NT2/D1 (cell line): Measurements from ENCODE around the gene FBXW7.

ENCODE experiments used
- DNase-seq: peaks from one replicate; pipeline ENCODE4 v3.0.0-alpha.2; 2011; ENCODE audit warnings: low read depth, low spot score
- H3K27me3 ChIP-seq: 2 replicates; pipeline ENCODE4 v1.6.0; 2011; ENCODE audit warnings: mild to moderate bottlenecking; ENCODE audit not compliant: insufficient read length, insufficient read depth
- H3K36me3 ChIP-seq: 2 replicates; pipeline ENCODE4 v1.6.1; 2011; ENCODE audit warnings: mild to moderate bottlenecking, low read length, mixed read lengths; ENCODE audit not compliant: insufficient read depth, insufficient read length
- H3K4me1 ChIP-seq: 2 replicates; pipeline ENCODE4 v1.5.1; 2011; ENCODE audit not compliant: insufficient read depth, insufficient read length
- H3K4me3 ChIP-seq: 2 replicates; pipeline ENCODE4 v1.5.1; 2011; ENCODE audit warnings: low read depth; ENCODE audit not compliant: insufficient read length
- H3K9ac ChIP-seq: 2 replicates; pipeline ENCODE4 v1.6.0; 2011; ENCODE audit warnings: low read depth; ENCODE audit not compliant: insufficient read length
- H3K9me3 ChIP-seq: 2 replicates; pipeline ENCODE4 v1.5.1; 2011; ENCODE audit warnings: mild to moderate bottlenecking, low read length; ENCODE audit not compliant: insufficient read depth
- SUZ12 ChIP-seq: IDR thresholded peaks from 2 replicates; pipeline ENCODE4 v1.6.1; 2011; ENCODE audit not compliant: insufficient read length, insufficient read depth; ENCODE audit errors: extremely low read depth
- YY1 ChIP-seq: IDR thresholded peaks from 2 replicates; pipeline ENCODE4 v1.6.1; 2011; ENCODE audit not compliant: insufficient read length, insufficient read depth
- ZNF274 ChIP-seq: IDR thresholded peaks from 2 replicates; pipeline ENCODE4 v1.6.1; 2011; ENCODE audit warnings: mild to moderate bottlenecking, low read depth, low read length

FBXW7 gene

DNA sequence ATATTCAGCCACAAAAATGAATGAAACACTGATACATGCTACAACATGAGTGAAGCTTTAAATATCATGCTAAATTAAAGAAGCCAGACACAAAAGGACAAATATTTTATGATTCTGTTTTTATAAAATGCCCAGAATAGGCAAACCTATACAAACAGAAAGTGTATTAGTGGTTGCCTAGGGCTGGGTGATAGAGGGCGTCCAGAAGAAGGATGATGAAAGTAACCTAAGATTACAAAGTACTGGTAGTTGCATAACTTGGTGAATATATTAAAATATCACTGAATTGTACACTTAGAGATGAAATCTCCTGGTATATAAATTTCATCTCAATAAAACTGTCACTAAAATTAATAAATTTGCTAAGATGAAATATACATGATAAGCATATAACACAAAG, 67.5 kb downstream of the FBXW7 start:
- Histone ChIP-seq H3K4me1 (no peaks in the 10 kb centered on the region), H3K9ac (no peak overlapping the region), H3K36me3 (no peaks in the 10 kb centered on the region), H3K27me3 (no peaks in the 10 kb centered on the region), H3K4me3 (no peak overlapping the region), H3K9me3 (peaks cover 4% of the 10 kb centered on the region; the same call in 1 of the 2 replicates)
- TF ChIP-seq ZNF274 (no peak), YY1 (no peak), SUZ12 (no peak)
- no peak for DNase-seq

DNA sequence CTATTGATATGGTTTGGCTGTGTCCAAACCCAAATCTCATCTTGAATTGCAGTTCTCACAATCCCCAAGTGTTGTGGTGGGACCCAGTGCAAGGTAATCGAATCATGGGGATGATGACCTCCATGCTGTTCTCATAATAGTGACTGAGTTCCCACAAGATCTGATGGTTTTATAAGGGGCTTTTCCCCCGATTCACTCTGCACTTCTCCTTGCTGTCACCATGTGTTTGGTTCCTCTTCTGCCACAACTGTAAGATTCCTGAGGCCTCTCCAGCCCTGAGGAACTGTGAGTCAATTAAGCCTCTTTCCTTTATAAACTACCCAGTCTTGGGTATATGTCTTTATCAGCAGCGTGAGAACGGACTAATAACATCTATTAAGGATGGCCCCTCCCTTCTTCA, 68.8 kb downstream of the FBXW7 start:
- no peak for TF ChIP-seq SUZ12
- TF ChIP-seq ZNF274: no peak
- no peak for TF ChIP-seq YY1
- no peak for DNase-seq

DNA sequence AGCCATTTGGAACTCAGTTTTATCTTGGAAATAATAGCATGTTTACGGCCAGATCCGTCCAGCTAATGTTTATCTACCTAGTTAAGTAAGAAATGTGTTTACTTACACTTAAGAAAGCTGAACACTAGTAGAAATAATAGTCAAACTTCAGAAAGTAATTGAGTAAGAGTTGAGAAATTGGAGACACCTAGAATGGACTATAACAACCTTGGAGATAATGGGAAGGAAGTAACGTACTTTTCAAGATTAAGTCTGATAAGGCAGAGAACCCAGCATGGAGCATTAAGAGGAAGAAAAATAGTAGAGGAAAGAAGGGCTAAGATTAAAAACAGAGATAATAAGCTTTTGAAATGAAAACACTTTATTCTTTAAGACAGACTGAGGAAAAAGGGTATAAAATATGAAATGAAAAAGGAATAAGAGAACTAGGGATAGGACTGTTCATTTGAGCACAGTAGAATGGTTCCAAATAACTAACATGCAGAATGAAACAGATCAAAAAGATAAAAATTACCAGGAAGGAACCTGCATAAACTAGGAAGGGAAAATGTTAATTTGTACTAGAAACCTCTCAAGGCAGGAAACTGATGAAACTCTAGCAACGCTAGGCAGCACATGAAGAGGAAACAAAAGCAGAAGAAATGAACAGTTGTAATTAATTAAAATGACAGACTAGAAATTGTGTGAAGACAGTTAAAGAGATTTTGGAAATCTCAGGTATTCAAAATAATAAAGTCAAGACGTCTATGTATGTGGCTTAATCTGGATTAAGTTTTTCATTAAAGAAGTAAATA, 71.7 kb downstream of the FBXW7 start:
- Histone ChIP-seq H3K4me1 (no peaks in the 10 kb centered on the region), H3K36me3 (no peaks in the 10 kb centered on the region), H3K9me3 (no peaks in the 10 kb centered on the region), H3K9ac (no peak overlapping the region), H3K4me3 (no peak overlapping the region), H3K27me3 (no peaks in the 10 kb centered on the region)
- no peak for DNase-seq
- no peak for TF ChIP-seq YY1
- TF ChIP-seq SUZ12: no peak
- no peak for TF ChIP-seq ZNF274

More for the DNA sequence above, 68.8 kb downstream of the FBXW7 start:
- Histone ChIP-seq H3K27me3 (no peaks in the 10 kb centered on the region), H3K36me3 (no peaks in the 10 kb centered on the region), H3K4me3 (no peak overlapping the region), H3K4me1 (no peaks in the 10 kb centered on the region), H3K9me3 (peaks cover 4% of the 10 kb centered on the region; the same call in 1 of the 2 replicates), H3K9ac (no peak overlapping the region)

DNA sequence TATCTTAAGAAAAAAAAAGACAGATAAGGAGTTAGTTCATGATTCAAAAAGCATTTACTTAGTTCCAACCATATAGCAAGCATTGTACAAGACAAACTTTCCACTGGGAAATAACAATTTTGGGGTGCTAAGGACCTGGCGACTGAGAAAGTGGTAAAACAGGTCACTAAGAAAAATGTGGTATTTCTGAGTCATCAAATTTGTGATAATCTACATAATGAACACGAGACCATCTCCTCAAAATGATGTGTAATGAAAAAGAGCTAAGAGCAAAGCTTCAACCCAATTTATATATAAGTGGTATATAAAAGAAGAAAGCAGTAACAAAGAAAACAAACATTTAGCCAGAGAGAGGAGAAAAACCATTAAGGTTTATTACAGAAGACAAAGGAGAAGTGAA, 72.3 kb downstream of the FBXW7 start:
- no peak for TF ChIP-seq SUZ12
- no peak for TF ChIP-seq ZNF274
- TF ChIP-seq YY1: no peak
- DNase-seq: no peak
- H3K4me3 ChIP-seq: no peak overlapping the region
- H3K36me3 ChIP-seq: no peaks in the 10 kb centered on the region
- no peaks in the 10 kb centered on the region for H3K4me1 ChIP-seq
- no peaks in the 10 kb centered on the region for H3K27me3 ChIP-seq
- no peak overlapping the region for H3K9ac ChIP-seq
- H3K9me3 ChIP-seq: no peaks in the 10 kb centered on the region

DNA sequence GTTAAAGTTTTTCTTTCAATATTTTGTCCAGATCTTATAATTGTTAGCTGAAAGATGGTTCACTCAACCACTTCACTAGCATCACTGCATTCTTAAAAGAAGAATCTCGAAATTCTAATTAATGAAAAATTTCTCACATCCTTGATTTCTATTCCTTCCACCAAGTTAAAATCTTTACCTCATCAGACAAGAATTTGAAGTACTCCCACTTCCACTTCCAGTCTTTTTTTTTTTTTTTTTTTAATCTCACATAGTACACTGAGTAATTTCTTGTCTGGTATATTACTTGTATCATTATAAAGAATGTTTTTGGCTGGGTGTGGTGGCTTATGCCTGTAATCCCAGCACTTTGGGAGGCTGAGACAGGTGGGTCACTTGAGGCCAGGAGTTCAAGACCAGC, 73.2 kb downstream of the FBXW7 start:
- Histone ChIP-seq H3K36me3 (no peaks in the 10 kb centered on the region), H3K4me1 (no peaks in the 10 kb centered on the region), H3K4me3 (no peak overlapping the region), H3K27me3 (no peaks in the 10 kb centered on the region), H3K9ac (no peak overlapping the region), H3K9me3 (no peaks in the 10 kb centered on the region)
- TF ChIP-seq SUZ12 (no peak), YY1 (no peak), ZNF274 (no peak)
- DNase-seq: no peak

DNA sequence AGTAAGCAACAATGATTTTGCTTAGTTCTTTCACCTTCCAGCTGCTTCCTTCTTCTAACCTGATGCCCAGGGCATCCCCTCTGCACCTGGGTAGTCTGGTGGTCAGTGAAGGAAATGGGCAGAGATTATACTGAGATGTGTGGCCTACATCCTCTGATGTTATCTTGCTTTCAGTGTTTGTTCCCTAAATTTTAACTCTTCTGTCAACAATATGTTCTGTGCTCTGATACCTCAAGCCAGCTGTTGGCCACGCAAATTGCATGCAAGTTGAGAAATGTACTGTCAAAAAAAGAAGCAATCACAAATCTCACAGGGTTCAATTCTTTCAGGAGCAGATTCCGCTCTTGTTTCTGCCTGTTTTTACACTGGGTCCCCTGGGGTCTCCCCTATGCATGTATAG, 73.8 kb downstream of the FBXW7 start:
- H3K4me3 ChIP-seq: no peak overlapping the region
- no peaks in the 10 kb centered on the region for H3K36me3 ChIP-seq
- no peaks in the 10 kb centered on the region for H3K27me3 ChIP-seq
- no peaks in the 10 kb centered on the region for H3K4me1 ChIP-seq
- no peak for DNase-seq
- H3K9ac ChIP-seq: no peak overlapping the region
- H3K9me3 ChIP-seq: no peaks in the 10 kb centered on the region
- TF ChIP-seq SUZ12: no peak

DNA sequence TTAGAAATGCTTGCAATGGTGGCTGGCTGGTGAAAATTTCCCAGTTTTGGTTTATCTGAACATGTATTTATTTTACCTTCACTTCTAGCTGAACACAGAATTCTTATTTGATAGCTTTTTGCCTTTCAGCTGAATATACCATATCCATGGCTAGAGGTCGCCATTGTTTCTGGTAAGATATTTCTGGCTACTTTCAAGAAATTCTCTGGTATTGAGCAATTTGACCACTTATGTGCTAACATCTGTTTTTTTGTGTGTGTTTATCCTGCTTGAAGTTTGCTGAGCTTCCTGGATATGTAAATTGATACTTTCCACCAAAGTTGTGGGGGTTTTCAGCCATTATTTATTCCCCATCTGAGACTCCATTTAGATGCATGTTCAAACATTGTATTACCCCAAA, 75.4 kb downstream of the FBXW7 start:
- H3K4me1 ChIP-seq: no peaks in the 10 kb centered on the region
- H3K36me3 ChIP-seq: no peaks in the 10 kb centered on the region
- H3K27me3 ChIP-seq: no peaks in the 10 kb centered on the region
- no peak overlapping the region for H3K4me3 ChIP-seq
- no peaks in the 10 kb centered on the region for H3K9me3 ChIP-seq
- no peak for TF ChIP-seq SUZ12
- no peak for TF ChIP-seq ZNF274
- TF ChIP-seq YY1: no peak
- H3K9ac ChIP-seq: no peak overlapping the region
- no peak for DNase-seq

DNA sequence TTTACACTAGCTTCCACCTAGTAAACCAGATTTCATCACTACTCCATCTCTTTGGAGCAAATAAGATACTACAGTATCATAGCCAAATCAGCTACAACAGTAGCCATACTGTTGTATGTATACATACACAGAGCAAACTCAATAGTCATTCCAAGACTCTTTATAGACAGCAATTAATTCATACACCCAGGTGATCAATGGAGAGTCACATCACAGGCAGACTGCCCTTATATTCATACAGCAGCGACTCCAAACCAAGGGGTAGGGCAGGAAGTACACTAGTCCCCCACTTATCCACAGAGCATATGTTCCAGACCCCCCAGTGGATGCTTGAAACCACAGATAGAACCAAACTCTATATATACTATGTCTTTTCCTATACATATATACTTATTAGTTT, 76.6 kb downstream of the FBXW7 start:
- TF ChIP-seq YY1 (no peak), ZNF274 (no peak), SUZ12 (no peak)
- Histone ChIP-seq H3K4me3 (no peak overlapping the region), H3K9me3 (no peaks in the 10 kb centered on the region), H3K27me3 (no peaks in the 10 kb centered on the region), H3K4me1 (peaks cover 2% of the 10 kb centered on the region), H3K9ac (no peak overlapping the region), H3K36me3 (no peaks in the 10 kb centered on the region)
- DNase-seq: no peak
